D721Med (cell line): Measurements from ENCODE around the gene DBN1.
A peak's percentile ranks its signal among the peaks of the same experiment; 100 is the strongest.

Source experiments
- DNase-seq: peaks from one replicate; pipeline ENCODE4 v3.0.0; 2011; ENCODE audit warnings: low spot score; ENCODE audit not compliant: insufficient read length
- FAIRE-seq: peaks from 2 replicates; lab custom pipeline; 2011; peaks lifted over from hg19 to GRCh38; lab: Jason Lieb, UNC
- TF ChIP-seq, protein P1 (sequence below): IDR thresholded peaks from 2 replicates; pipeline ENCODE4 v1.5.1; 2012; ENCODE audit warnings: mild to moderate bottlenecking, control low read depth; ENCODE audit not compliant: insufficient read depth; ENCODE audit errors: missing control alignments

Gene DBN1

GRCh38 chr5:177504086-177505056 is 30.9 kb upstream of the DBN1 start:
- TF ChIP-seq, protein P1, sequence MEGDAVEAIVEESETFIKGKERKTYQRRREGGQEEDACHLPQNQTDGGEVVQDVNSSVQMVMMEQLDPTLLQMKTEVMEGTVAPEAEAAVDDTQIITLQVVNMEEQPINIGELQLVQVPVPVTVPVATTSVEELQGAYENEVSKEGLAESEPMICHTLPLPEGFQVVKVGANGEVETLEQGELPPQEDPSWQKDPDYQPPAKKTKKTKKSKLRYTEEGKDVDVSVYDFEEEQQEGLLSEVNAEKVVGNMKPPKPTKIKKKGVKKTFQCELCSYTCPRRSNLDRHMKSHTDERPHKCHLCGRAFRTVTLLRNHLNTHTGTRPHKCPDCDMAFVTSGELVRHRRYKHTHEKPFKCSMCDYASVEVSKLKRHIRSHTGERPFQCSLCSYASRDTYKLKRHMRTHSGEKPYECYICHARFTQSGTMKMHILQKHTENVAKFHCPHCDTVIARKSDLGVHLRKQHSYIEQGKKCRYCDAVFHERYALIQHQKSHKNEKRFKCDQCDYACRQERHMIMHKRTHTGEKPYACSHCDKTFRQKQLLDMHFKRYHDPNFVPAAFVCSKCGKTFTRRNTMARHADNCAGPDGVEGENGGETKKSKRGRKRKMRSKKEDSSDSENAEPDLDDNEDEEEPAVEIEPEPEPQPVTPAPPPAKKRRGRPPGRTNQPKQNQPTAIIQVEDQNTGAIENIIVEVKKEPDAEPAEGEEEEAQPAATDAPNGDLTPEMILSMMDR: no peak
- DNase-seq: no peak
- no peak for FAIRE-seq

DNA sequence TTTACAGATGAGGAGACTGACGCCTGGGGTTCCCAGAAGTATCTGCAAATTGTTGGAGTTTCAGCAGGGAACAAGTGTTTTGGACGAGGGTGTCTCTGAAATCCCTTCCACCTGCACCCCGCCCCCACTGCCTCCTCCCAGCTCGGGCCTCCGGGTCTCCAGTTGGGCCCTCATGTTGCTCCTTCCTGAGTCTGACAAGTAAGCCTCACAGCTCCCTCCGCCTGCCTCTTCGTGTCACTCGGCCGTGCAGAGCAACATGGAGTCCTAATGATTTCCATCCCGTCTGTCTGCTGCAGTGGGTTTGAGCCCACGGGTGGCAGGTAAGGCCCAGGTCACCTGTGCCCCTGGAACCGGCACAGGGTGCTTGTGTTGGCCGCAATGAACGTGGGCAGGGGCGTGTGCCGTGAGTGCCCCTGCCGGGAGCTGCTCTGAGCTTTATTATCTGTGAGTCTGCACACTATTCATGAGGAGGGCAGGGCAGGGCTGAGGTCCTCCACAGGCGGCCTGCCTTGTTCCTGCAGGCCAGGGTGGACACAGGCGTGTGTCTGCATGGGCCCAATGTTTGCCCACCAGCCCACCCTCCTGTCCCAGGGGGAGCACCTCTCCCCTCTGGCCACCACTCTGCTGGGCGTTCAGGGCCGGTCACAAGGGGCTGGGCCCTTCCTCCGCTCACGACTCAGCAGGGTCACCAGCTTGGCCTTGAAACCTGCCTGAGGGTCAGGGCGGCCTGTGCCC is 30.1 kb upstream of the DBN1 start:
- no peak for FAIRE-seq
- no peak for DNase-seq
- TF ChIP-seq, protein P1: no peak

DNA sequence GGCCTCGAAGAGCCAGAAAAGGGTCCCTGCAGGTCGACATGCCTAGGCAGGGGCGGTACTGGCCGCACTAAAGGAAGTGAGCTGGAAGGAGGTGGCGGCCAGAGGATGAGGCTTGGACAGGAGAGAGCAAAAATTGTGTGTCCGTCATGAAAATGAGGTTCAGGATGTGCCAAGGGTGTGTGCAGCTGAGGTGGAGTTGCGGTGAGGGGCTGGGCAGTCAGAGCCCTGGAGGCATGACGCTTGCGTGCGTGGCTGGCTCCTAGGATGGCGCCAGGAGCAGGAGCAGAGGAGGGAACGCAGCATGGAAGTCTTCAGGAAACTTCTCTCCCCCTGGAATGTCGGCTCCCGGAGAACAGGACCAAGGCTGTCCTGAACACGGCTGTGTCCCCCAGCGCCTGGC is 29.5 kb upstream of the DBN1 start:
- TF ChIP-seq, protein P1: no peak
- FAIRE-seq: no peak
- no peak for DNase-seq

DNA sequence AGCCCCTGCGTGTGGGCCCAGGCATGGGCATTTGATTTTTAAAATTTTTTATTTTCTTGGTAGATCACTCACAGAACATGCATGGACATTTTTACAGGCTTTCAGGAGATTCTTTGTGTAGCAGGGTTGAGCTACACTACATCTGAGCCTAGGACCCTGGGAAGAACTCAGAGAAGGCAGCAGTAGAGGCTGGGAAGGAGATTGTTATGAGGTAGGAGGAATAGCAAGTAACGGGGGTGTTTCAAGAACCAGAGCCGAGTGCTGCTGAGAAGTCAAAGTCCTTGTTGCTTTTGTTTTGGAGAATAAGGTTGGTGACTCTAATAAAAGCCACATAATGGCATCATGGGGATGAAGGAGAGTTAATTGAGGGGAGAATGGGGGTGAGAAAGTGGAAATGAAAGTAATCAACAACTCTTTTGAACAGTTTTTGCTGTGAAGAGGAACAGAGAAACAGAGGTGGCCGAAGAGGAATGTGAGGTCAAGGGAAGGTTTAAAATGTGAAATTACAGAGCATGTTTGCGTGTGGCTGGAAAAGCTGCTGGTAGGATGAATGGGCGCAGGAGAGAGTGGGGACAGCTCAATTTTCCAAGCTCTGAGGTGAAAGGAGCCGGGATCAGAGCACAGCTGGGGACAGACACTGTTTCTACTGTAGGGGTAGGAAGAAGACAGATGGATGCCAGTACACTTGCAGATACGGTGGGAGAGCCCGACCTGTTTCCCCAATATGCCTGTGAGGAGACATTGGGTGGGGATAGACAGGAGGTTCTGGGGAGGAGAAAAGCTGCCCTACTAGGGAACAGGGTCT is 28.6 kb upstream of the DBN1 start:
- TF ChIP-seq, protein P1: no peak
- DNase-seq (no peak), FAIRE-seq (no peak)

DNA sequence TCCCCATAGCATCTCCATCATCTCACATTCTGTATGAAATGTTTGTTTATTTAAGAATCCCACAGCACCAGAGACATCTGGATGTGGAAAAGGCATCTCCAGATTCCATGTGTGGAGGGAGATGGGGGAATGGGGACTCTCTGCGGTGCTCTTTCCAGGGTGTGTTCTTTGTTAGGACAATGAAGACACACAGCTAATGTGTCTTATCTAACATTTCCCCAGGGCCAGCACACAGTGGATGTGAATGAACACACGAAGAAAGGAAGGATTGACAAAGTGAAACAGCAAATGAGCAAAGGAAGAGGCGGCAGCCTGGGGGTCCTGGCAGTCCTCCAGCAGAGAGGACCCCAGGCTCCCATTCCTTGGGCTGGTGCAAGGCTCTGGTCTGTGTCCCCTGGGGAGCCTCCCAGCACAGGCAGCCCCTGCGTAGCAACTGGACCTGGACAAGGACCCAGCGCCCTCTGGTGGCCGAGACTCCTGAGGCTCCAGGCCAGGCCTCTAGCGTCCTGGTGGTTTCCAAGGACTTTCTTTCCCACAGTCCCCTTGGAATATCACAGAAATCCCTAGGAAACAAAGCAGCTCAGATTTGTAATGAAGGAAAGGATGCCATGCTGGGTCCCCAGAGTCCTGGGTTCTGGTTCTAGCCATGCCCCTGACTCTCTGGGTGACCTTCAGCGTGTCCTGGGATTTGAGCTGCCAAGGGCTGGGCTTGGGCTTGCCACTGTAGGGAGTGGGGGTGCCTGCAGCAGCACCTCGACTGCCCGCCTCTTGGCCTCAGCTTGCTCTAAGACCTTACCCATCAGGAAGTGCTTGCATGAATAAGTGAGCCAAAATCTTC is 27.5 kb upstream of the DBN1 start:
- peak; percentile 96 for DNase-seq
- TF ChIP-seq, protein P1: peak; percentile 84
- no peak for FAIRE-seq

DNA sequence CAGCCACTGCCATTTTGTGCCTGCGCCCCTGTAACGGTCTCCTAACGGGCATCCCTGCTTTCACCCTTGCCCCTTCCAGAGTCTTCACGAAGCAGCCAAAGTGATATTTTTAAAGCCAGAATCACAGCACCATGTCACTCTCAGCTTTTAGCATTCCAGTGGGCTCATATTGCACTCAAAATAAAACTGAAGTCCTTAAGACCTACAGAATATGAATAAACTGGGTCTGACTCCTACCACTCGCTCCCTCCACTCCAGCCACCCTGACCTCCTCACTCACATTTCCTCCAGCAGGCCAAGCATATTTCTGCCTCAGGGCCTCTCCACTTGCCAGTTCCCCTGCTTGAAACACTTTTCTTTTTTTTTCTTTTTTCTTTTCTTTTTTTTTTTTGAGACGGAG is 26.4 kb upstream of the DBN1 start:
- FAIRE-seq: no peak
- DNase-seq: no peak
- TF ChIP-seq, protein P1: no peak
